NCI-H2081 (cell line): ENCODE measurements around the gene EYA4.

ENCODE experiments used
- DNase-seq, 2 experiments: peaks; one replicate each; lab custom pipeline; 2025; lab: John Stamatoyannopoulos, UW

The EYA4 gene

DNA sequence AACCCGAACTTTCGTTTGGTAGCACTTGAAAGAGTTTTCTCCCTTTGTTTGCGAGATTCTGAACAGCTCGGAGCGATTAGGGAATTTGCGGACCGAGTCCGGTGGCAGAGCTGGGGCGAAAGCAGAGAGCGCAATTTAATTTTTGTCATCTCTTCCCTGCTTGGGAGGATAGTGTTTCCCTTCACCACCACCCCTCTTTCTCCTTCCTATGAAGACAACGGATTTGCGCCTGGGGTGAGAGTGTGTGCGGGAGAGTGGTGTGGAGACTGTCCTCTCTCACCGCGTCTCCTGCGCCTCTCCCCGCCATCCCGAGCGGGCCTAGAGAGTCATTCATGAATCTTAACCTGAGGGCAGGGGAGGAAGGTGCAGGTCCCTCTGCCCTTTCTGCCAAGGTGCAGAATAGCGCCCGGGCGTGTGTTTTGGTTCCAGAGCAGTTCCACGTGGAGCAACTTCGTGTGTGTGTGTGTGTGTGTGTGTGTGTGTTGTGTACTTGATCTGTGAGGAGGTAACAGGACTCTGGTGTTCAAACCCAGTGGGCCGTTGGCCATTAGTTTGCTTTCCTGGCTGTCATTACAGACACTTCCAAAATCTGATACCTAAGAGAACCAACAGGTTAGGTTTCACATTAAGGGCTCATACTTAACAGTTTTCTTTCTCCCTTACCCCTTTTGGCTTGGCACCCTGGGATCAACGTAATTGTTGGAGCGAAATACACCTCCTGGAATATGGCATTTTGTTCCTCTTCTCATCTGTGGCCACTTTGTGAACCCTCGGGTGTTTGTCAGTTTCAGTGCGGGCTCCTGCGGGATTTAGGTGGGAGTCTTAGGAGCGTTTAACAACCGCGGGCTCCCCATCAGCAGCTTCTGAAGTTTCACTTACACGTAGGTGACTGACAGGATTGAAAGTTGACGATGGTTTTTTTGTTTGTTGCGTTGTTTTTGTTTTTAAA is 1.8 kb downstream of the EYA4 start:
- DNase-seq = peak in 1 of 2 experiments; percentile 51

DNA sequence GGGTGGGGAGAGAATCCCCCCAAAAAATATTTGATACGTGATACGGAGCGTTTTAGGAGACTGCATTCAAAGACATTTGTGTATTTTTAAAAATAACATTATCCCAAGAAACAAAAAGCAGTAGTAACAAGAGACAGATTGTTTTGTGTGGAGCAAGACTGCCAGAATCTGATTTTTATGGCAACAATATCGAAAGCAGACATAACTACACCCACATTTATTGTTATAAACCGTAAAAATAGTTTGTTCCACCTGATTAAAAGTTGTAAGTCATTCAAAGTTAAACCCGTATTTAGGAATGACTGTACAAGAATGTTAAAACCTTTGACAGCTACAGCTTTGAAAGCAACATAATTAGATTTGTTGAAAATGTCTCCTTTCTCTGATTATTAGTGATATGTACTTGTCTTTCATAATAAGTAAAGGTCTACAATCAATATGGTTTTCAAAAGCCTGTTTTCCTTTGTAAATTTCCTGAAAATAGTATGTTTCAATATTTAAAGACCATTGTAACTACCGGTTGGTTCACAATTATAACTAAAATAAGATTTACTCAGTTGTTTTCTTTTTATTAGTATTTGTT is 2.7 kb downstream of the EYA4 start:
- no peak for DNase-seq

DNA sequence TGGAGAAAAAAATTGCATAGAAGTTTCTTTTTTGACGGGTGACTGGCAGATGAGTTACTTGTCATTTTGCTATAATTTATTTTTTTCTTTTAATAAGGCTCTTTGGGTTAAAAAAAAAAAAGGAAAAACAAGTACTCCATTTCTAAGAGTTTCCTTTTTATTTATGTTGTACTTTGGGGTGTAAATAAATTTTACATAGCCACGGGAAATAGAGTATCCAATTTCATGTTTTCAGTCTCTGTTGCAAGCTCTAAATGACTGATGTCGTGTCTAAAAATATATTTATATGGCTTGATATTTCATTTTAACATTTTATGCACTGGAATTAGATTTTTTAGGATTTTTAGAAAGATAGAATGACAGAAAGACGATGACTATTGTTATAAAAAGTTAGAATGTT is 3.4 kb downstream of the EYA4 start:
- DNase-seq = no peak

DNA sequence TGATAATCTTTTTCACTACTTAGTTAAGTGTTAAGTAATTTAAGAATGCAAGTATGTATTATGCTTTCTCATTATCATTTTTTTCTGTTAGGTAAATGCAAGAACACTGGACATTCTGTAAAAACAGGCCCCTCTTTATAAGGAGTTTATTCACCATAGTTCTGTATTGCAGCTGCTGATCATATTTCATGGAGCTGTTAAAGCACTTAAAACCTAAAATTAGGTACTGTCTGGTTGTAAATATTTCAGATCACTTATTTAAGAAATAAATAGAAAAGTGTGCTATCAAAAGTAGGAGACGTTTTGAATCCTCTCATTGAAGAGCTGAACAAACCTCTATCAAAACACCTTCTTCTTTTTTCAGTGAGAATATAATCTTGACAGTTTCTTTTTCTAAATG is 3.9 kb downstream of the EYA4 start:
- DNase-seq = no peak

DNA sequence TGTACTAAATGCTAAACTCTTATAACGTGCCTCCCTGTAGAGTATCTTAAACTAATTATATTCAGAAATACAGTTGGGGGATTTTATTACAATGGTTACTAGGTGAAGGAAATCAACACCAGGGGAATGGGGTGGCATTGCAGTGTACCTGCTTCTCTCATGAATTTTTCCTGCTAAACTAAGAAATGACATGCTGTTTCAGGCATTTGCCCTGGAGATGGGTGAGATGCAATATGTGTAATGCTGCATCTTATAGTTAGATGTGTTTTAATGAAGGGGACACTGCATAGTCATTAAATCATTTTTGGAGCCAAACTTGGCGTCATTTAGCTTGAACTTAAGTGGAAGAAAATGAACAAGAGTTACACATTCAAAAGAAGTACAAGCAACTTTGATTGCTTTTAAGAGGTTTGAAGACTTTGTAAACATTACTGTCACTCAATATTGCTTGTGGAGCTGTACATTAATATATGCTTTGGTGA is 4.3 kb downstream of the EYA4 start:
- peak; percentile 15 to 26 for DNase-seq

DNA sequence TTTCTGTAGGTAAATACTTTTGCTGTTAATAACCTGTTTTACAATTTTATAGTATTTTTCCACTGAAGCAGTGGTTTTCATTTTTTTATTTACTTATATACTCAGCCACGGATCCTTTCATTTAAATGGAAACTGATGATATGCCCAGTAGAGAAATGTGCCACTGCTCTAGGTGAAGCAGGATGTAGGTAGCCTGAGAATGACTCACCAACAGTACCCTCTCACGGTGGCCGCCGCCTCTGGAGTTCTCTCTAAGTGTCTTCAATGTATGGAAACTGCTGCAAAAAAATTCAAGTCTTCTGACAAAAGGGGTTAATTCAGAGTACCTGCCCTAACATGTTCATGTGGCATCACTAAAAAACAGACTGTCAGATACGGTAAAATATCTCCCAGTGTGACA is 6.4 kb downstream of the EYA4 start:
- no peak for DNase-seq

DNA sequence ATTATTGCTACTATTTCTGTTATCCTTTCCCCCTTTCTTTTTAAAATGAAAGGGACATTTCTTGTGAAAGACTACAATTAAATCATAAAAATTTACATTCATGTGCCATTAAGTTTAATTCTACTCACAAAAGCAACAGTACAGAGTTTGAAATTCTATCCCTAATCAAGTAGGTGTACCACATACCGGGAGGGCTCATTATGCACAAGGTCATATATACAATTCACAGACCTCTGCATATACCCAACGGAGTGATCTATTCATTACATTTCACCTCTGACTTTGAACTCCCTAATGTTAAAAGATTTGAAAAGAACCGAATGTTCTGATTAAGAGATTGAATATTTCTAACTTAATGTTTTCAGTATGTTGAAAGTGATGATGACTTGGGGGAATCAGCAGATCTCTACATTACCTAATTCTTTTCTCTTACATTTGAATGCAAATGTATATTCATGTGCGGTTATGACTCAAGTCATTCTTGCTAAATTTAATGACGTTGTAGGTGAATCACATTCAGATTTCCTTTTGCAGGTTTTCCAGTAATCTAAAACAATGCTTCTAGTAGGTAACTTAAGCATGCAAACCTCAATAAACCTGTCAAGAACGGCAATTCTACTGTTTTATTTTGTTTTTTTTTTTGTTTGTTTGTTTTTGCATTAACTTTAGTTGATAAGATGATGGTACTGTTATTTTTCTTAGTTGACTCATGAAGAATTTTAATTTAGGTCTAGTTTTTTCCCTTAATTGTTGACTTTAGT is 7.3 kb downstream of the EYA4 start:
- DNase-seq = no peak

DNA sequence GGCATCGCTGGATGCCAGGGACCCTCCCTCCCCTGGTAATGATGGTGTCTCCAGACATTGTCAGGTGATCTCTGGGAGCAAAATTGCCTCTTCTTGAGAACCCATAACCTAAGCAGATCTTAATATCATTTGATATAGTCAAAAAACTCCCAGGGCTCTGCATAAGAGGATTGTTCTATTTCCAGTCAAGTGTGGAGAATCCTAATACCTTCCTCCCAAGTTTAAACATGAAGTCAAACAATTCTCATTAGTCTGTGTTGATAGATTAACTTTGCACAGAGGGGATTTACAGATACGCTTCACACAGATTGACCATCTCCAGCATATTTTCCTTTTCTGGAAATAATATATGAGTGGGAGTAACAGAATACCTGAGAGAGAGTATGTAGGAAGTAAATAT is 10.5 kb downstream of the EYA4 start:
- DNase-seq = no peak

DNA sequence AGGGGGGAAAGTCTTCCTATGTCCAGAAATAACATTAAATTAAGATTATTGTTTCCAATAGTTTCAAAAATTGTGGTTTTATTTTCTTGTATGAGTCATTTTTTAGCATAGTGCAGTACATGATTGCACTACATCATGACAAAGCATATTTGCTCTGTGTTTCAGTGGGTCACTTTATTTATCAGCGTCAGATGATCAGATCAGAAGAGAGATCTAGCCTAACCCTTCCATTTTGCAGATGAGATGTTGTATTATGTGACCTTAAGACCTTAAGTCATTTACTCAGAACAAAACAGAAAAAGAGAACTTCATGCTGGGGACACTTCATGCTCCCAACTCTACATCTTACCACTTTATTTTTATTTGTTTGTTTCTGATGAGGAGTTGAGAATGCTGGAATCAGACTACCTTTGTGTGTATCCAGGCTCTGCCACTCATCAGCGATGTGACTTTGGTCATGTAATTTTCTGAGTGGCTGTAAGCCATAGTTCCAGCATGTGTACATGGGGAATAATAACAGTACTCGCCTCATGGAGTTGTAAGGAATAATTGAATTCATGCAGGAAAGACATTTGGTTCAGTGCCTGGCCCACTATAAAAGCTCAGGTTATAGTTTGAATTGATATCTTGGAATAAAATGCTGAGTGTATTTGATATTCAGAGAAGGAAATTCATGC is 13.5 kb downstream of the EYA4 start:
- DNase-seq = peak in 1 of 2 experiments; percentile 12

DNA sequence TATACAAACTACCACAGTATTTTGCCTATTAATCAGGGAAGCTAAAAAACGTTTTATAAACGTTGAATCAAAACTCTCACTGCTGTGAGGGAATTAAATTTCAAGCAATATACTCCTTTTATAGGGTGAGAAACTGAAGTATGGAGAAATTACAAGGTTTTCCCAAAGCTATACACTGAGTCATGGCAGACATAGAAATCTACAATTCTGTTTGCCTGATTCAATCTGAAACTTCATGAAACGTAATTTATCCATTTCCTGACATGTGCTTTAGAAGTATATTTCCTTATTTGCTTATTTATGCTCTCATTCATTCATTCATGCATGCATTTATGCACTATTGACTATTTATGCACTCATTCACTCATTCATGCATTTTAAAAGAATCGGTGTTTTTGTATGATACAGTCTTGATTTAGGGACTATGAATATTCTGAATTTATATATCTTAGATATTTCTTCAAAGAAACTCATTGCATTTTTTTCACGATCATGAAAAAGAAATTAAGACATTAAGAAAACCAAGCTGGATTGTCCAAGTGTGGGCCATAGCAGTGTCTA is 16.5 kb downstream of the EYA4 start:
- DNase-seq = no peak

DNA sequence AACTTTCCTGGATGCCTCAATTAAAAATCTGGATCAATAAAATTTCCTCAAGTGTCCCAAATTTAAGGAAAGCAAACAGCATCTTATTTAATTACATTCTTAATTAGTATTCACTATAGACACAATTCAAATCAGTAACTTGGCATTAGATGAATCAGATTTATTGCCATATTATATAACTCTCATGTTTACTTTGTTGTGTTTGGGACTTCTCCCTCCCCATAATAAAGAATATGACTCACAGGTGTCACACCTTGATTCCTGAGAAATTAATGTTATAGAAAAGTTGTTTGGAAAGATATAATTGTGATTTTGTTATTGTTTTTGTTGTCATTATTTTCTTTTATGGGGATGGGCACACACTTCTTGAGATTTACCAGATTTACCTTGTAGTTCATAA is 18.4 kb downstream of the EYA4 start:
- no peak for DNase-seq

DNA sequence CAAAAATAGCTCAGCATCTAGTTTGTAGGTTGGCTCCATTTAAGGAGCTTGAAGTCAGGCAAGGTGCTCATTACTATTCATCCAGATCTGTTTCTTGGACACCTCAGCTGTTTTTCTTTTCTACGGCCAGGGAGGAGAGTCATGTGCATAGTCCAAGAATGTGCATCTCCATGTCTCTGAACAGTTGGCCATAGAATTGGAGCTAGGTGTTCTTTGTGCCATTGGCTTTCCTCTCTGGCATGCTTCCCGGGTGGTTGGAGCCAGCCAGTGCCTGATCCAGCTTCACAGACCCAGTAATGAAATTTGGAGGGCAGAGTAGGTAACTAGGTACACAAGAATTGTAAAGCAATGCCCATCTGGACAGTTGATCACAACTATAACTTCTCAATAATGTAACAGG is 21.6 kb downstream of the EYA4 start:
- no peak for DNase-seq

DNA sequence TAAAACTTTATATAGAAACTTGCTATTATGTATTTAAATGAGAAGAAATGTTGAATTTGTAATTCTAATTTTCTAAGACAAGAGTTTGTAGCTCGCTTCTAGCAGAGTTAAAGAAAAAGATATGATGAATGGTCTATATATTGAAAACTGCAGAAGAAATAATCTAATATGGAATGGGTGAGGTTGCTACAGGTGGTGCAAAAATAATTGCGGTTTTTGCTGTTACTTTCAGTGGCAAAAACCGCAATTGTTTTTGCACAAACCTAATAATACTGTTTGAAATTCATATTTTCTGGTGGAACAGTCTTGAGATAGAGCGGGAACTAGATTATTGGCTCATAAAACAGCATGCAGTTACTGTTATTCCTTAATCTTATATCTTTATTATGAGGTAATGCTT is 23.9 kb downstream of the EYA4 start:
- DNase-seq = no peak

DNA sequence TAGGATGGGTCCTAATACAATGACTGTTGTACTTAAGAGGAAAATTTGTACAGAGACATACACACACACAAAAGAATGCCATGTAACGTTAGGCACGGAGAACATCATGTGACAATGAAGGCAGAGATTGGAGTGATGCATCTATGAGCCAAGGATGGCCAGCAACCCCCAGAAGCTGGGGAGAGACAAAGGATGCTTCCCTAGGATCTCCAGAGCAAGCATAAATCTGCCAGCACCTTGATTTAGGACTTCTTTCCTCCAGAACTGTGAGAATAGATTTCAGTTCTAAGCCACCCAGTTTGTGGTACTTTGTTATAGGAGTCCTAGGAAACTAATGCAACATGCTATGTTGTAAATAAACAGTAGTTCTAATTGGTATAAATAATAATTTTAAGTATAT is 25.0 kb downstream of the EYA4 start:
- DNase-seq = no peak

DNA sequence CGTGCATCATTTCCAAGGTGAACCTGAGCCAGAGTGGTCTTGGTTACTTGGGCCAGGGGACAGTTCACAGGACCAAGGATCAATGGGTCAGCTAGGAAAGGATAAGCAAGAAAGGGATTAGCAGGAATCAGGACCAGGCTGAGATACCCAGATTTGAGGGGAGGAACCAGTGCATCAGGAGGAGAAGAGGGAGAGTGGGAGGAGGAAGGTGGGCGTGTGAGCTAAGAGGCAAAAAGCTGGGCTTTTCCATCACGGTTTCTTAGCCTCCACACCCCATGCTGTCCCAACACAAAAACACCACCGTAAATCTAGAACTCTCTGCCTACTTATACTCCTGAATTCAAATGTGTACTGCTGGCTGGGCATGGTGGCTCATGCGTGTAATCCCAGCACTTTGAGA is 27.5 kb downstream of the EYA4 start:
- DNase-seq = no peak

DNA sequence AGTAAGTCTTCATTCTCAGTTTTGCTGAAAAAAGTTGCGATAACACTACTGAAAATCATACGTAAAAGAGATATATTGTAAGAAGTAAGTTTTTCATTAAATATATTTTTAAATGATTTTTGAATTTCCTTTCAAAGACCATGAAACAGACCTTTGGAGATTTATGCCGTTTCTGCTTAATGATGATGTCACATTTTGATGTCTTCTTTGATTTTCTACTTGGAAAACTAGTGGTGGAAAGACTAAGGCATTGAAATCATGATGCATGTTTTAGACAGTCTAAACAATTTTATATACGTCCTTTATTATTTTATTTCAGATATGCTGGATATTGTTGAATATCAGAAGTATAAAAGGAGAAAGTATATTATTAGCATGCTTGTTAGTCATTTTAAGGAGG is 33.7 kb downstream of the EYA4 start:
- no peak for DNase-seq

DNA sequence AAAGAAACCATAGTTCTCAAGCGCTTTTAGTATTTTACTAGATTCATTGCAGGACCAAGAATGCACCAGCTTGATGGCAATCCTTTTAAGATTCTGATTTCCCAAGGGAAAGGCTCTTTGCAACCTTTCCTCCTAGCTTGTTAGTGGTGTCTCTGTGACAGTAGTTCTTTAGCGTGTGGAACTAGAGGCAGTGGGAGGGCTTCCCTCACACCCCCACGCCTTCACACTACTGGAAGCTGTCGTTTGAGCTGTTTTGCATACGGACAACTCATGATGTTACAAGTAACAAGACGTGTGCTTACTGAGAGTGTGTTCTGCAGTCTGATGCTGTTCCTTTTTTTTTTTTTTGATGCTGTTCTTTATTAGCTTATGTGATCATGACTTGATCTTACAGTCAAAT is 34.1 kb downstream of the EYA4 start:
- DNase-seq = no peak

DNA sequence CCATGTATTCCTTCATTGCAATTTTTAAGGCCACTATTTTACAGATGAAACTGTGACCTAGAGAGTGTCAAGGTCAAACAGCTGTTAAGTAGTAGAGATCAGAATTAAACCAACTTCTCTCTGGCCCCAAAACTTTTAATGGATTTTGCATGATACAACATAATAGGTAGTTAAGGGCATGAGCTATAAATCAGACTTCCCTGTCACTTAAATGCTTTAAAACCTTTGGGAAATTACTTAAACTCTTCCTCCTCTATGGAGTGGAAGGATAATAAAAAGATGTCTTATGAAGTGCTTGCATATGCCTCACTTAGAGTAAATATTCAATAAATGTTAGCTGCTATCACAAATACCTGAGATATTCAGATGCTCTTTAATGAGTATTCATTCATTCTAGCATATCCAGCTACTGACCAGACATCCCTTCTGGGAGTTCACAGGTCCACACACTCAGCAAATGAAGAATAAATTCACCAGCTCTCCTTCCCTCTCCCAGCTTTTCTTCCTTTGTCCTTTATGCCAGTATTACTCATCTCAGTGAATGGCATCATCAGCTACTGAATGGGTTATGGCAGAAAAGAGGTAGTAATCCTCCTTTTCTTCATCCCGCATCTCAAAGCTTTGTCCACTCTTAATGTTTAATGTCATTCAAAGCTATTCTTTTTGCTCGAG is 36.2 kb downstream of the EYA4 start:
- DNase-seq = no peak

DNA sequence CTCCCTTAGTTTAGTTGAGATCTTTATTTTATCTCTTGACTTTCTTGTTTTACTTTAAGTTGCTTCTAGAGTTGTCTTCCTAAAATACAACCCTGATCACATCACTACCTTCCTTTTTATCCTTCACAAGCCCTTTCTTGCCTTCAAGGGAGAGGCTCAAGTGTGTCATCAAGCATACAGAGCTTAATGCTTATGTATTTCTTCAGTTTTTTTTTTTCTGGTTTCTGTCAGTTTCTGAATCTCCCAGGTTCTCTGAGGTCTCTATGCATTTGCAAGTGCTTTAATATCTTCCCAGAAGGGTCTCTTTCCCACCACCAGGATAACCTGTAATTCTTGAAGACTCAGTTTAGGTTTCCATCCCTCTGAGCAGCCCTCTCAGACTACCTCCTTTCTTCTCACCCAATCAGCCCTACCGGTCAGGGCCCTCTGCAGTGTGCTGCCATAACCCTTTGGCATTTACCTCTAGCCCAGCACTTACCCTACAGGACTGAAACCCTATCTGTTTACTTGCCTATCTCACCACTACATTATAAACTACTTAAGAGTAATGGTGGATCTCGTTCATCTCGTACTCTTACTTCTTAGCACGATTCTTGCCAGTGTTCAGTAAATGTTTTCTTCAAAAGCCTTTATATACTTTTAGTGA is 36.9 kb downstream of the EYA4 start:
- DNase-seq = no peak

DNA sequence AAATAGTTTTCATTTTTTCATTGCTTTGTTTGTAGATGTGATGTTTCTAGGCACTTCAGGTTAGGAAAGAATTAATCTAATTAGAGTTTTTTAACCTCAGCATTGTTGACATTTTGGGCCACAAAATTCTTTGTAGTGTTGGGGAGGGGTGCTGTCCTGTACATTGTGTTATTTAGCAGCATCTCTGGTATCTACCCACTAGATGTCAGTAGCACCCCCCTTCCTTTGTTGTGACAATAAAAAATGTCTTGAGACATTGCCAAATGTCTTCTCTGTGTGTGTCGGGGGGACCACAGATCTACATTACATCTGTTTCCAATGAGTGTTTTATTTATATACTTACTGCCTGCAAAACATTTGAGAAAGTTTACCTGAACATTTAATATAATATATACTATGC is 45.6 kb downstream of the EYA4 start:
- DNase-seq = peak in 1 of 2 experiments; percentile 6

DNA sequence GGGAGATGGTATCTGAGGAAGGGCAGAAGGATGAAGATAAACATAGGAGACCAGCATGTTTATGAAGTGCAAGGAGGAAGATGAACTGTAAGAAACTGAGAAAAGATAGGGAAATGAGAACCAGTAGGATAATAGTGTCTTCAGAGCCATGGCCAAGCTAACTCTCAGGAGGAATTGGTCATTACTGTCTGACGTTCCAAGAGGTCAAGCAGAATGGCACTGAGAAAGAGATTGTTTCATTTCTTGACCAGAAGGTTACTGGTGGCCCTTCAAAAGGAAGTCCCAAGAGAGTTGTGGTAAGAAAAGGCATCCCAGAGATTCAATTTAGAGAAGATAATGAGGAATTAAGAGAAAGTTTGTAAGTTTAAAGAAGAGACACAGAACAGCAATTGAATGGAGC is 47.5 kb downstream of the EYA4 start:
- no peak for DNase-seq
